Measurements from ENCODE around the gene CSRP1.
"Not testable (repeated sequence)": the region's sequence is repeated elsewhere in the genome, so short reads cannot be mapped to it uniquely, and the experiment has no call there.

Gene CSRP1

DNA sequence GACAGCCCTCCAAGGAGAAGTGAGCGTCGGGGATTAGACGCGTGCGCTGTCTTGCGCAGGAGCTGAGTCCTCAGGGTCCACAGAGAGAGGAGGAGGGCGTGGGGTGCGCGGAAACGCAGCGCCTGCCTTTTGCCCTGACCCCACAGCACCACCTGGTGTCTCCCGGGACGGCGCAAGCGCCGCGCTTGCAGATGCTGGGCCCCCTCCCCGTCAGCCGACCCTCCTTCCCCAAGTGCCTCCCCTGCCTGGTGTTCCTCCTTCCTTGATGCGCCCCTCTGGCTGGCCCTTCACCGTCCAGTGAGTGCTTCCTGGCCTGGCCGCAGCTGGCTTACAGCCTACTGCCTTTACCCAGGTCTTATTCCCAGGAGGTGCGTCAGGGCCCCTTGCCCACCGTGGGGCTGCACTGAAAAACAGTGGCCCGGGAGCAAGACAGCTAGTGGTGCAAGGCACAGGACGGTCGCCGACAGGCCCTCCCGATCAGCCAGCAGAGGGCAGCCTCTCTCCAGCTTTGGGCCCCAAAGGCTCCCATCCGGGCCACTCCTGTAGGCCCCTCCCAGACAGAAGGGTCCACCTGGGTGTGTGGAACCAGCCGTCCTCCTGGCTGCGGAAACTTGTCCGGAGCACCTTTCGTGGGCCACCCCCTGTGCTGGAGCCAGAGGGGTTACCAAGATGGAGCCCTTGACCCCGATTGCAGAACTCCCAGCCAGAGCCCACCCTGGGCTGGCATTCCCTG lies 25.0 kb downstream of the CSRP1 start:
- peak in 56 of 58 donors; percentile 25 to 89 (median 77) for DNase-seq

DNA sequence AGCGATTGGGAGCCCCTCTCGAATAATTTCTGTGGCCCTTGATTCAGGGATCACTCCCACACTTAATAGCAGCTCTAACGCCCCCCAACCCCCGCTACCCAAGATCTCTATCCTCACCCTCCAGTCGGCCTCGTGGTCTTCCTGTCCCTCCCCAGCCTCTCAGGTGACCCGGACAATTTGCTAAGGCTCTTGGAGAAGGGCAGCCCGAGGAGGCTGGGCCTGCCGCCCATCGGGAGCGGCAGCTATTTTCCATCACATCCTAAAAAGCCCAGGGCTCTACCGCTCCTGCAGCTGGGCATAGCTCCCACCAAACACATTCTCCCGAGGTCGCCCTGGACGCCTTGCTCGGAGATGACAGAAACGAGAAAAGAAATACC lies 25.9 kb downstream of the CSRP1 start:
- DNase-seq = no peak

DNA sequence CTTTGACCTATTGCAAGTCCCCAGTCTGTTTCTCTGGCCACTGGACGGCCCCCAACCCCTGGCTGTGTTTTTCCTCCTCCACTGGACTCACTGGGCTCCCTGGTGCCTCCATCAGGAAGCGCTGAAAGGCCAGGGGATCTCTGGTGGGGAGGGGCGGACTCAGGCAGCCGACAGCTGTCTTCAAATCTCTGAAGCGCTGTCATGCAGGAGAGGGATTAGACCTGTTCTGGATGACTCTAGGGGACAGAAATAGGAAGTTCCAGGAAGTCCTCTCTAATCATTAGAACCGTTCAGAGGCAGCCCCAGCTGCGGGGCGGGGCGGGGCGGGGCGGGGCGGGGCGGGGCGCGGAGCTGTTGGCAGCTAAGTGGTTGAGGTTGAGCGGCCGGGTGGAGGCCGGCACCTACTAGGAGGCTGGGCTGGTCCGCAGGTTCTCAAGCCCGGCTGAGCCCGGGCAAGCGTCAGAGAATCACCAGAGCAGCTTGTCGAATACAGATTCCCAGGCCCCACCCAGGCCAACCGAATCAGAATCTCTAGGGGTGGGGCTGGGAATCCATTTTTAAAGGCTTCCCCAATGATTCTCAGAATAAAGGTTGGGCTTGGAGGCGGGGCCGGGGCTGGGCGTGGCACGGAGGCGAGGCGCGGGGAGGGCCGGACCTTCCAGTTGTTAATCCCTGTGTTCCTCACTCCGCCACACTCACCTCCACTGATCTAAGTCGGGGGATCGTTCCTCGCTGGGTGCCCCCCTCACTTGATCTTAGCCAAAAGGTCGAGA lies 26.5 kb downstream of the CSRP1 start:
- peak in 22 of 58 donors; percentile 17 to 67 (median 38) for DNase-seq

DNA sequence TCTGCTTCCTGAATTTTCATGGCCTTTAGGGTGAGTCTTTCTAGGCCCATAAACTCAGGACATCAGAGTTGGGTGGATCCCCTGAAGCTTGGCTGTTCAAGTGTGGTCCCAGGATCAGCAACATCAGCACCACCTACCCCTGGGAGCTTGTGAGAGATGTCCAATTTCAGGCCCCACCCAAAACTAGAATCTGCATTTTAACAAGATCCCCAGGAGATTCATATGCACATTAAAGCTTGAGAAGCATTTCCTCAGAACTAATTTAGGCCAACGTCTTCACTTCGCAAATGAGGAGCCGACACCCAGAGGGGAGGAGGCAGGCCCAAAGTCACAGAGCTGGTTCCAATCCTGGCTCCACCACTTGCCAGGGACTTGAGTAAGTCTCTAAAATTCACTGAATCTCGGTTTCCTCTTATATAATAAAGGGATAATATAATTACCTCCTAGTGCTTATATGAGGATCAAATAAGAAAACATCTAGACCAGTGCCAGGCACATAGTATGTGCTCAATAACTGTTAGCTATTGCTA lies 27.7 kb downstream of the CSRP1 start:
- DNase-seq = no peak

DNA sequence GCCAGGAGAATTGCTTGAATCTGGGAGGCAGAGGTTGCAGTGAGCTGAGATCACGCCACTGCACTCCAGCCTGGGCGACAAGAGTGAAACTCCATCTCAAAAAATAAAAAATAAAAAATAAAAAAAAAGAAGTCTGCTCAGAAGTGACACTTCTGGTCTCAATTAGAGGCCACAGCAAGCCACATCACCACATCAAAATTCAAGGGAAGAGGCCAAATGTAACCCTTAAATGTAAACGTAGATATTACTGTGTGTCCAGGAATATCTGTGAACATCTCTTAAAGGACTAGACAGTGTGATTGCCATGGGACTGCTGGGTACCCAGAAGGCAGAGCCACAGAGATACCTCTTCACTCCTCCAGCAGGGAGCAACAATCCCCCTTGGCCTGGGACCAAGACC lies 28.3 kb downstream of the CSRP1 start:
- DNase-seq = not testable (repeated sequence)

DNA sequence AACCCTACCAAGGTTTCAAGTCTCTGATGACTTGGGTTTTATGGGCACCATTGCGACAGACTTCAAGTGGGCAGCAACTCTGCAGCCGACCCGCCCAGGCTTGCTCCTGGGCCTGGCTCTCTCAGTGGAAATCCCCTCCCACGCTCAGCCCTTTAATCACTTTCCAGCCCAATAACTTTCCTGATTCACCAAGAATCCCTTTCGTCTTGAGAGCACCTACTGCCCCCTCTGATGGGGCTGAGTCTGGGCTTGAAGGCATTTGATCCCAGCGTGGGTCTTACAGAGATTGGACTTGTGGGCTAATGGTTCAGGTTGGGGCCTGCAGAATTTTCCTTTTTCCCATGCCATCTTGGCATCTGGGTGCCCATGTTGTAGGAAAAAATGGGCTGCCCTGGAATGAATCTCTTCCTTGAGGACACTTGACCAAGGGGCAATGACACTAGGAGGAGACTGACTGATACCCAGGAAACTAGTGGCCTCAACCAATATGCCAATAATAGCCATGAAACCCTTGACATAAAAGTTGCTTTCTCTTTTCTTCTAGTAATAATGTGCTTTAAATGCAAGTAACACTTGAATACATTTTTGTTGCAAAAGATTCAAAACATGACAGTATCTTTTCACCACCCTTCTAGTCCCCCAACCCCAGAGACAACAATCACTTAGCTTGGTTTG lies 30.1 kb downstream of the CSRP1 start:
- no peak for DNase-seq

DNA sequence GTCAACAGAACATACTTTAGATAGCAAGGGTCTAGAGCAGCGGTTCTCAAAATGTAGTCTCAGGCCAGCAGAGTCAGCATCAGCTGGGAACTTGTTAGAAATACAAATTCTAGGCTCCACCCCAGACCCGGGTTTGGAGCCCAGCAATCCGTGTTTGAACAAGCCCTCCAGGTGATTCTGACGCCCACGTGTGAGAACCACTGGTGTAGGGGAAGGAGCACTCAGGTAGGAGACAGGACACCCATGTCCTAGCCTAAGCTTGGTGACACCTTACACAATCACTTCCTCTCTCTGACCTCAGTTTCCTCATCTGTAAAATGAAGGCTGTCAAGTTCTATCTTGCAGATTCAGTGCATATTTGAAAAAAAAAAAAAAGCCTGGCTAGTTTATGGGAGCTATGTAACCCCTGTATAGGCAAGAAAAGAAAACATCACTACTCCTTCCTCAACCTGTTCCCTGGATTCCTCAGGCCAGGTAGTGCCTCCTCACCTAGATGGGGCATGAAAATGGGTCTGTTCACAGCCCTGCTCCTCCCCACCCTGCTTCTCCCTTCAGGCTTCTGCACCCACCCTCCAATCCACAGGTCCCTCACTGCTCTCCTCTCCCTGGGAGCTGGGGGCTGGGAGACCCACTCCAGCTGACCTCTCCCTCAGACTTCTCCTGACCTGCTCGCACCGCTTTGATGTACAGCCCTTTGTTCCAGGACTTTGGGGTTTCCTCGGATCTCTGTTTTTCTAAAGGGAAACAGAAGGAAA lies 30.8 kb downstream of the CSRP1 start:
- no peak for DNase-seq

DNA sequence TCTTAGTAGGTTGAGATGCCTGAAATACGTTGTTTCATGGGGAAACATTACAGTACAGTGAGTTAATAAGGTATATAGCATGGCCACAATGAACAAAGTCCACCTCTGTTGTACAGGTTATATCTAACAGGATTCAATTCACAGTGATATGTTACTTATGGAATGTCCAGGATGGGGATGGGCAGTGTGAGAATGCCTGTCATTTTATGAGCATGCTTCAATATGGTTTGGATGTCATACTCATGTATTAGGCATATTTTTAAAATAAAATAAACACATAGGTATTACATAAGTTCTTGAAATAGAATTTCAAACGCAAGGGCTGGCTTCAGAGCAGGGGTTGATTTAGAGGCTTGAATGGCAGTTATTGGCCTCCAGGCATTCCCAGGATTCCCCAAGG lies 31.8 kb downstream of the CSRP1 start:
- no peak for DNase-seq

DNA sequence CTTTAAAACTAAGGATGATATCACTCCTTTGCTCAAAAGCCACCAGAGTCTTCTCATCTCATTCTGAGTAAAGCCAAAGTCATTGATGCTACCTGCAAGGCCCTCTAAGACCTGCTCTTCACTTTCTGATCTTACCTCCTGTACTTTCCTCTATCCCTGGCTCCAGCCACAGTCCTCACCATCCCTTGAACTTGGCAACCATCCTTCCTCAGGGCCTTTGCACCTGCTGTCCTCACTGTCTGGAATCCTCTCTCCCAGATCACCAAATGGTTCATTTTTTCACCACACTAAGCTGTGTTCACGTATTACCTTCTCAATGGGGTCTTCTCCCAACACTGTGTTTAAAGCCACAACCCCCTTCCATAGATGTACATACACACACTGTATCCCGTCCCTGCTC lies 33.6 kb downstream of the CSRP1 start:
- no peak for DNase-seq

DNA sequence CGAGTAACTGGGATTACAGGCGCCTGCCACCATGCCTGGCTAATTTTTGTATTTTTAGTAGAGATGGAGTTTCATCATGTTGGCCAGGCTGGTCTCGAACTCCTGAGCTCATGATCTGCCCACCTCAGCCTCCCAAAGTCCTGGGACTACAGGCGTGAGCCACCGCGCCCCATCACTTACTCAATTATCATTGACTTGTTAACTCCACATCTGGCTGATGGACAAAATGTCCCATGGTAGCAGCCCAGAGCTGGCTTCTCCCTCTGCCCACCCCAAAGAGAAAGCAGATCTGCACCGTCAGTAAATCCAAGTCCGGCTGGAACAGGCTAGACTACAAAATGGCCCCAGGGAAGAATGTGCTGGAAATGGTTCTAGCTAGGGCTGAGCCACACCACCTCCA lies 34.6 kb downstream of the CSRP1 start:
- DNase-seq = not testable (repeated sequence)

DNA sequence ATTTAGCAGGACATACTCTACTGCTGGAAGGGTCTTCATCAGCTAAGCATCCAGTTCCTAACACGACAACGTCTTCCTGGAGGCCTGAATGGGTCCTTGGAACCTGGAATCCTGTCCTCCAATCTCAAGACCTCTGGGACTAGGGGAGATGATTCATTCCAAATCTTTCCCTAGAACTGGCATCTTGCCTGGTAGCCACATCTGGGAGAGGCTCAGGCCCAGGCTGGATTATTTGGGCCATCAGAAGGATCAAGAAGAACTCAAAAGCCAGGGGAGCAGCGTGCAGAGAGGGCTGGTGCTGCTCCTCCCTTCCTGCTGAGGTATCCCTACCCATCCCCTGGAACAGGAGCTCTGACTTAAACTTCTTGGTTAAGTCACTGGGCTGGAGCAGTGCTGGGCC lies 35.2 kb downstream of the CSRP1 start:
- DNase-seq = no peak

DNA sequence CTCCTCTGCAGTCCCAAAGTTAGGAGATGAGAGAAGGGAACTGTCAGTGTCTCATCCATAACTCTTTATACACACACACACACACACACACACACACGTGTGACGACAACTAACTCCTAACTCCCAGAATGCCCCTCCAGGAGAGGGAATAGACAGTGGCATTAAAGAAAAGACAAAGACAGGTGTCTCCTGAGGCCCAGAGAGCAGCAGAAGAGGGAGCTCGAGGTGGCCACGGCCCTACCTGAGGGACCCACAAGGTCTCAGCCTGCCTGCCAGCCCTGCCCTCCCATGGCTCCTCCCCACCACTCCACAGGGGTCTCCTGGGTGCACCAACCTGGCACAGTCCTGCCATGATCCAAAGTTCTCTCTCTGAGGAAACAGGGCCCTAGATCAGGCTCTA lies 36.3 kb downstream of the CSRP1 start:
- DNase-seq = no peak

DNA sequence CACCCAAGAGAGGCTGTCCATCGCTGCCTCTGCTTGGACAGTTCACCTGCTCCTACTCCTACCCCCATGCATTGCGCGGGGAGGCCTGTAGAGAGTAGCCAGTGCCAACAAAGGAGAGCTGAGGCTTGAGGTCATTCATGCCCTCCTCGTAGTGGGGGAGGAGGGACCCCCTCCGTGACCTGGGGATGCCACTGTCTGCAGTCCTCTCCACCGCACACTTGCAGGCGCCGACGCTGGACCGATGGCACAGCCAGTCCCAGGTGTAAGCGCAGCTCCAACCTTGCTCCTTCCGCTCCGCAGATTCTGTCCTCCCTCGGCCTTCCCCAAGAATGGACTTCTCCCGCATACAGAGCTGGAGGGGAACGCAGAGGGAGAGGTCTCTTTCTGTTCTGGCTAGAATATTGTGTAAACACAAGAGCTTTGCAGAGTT lies 37.3 kb downstream of the CSRP1 start:
- no peak for DNase-seq

DNA sequence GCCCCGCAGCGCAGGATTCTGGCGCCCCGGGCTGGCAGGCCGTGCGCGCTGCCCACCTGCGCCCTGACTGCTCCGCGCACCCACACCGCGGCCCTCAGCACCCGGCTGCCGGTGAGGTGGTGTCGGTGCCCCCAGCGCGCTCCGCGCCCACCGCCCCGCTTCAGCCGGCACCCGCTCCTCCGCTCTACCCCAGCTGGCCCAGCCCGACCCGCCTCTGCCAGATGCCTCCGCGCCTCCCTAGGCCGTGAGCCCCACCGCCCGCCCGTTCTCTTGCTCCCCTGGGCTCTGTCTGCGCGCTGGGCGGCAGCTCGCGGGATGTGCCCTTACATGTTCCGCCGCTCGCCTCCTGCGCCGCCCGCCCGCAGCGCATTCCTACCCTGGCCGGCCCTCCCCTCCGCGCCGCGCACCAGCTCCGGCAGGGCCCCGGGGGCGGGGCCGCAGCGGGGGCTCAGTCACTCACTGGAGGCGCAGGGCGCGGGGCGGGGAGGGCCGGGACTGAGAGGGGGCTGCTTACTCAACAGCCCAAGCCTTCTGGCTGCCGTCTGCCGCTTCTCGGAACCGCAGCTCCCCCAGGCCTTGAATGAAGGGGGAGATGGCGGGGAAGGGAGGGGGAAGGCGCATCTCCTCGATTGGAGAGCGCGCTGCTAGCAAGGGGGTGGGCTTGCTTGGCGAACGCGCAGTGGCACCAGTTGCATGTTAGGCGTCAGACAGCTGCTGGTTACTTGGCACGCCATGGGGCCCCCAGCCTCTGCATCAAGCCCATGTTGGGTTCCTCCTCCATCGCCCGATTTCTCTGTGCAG lies 37.9 kb downstream of the CSRP1 start, which contains the start of gene PHLDA3:
Gene PHLDA3 (minus strand): TSS at position 345 of the 801 bp plus-strand sequence. CDS start 402 bp downstream, outside the sequence.
- peak in 56 of 58 donors; percentile 29 to 94 (median 80) for DNase-seq

DNA sequence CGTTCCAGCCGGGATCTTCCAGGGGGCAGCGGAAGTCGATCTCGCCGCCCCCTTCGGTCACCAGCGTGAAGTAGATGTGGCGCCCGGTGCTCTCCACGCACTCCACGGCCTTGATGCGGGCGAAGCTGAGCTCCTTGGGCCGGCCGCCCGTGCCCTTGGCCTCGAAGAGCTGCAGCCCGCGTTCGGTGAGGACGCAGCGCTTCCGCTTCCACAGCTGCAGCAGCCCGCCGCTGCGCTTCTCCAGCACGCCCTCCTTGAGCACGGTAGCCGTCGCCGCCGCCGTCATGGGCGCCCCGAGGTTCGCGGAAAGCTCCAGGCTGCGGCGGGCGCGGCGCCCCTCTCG lies 38.5 kb downstream of the CSRP1 start:
- DNase-seq = peak in 14 of 58 donors; percentile 17 to 68 (median 50)

DNA sequence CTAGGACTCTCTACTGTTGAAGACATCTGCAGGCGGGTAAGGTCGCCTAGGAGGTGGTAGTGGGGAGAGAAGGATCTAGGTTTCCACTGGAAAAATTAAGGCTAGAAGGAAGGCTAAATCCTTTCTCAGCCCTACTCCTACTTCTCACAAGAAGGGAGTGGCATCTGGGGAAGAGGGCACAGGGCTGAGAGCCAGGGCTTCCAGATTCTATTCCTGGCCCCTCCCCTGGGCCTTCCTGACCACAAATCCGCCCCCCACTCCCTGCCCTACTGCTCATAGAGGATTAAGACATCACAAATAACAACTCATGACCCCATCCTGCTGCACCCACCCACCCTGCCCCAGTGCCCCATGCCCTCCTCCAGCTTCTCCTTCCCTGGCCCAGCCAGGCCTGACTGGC lies 40.4 kb downstream of the CSRP1 start:
- no peak for DNase-seq

DNA sequence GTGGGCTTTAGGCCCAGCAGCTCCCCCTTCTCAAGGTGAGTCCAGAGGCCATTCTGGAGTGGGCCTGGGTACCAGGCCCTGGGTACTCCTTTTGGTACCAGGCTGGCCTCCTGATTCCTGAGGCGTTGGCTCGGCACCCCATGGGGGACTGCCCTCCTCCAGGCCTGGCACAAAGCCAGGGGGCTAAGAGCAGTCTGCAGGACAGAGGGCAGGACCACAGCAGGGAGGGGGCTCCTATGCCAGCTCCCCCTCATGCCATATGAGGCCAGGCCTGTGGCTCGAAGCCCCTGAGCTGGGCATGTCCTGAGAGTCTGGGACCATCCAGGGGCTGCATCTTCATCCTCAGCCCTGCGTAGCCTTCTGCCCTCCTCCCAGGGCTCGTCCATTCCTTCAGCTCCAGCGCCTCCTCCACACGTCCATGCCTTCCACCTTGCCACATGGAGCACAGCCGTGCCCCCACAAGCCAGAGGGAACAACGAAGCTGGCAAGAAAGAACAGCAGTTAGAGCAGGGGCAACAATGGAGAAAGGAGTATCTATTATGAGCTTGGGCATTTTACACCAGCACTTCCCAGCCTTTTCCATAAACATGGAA lies 41.1 kb downstream of the CSRP1 start:
- DNase-seq = no peak

DNA sequence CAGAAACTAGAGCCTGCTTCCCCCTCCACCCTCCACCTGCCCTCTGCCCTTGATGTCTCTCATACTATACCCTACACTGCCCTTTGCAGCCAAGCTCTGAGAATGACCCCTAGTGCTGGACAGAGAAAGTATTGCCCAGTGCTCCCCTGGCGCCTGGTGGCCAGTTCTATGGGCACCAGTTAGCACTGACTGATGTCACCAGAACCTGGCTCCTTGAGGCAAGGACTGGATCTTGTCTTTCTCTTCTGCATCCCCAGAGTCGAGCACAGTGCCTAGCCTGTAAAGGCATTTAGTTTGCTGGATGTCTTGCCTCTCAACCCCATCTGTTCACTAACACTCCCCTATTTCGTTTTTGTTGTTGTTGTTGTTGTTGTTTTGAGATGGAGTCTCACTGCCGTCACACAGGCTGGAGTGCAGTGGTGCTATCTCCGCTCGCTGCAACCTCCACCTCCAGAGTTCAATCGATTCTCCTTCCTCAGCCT lies 43.8 kb downstream of the CSRP1 start:
- peak in 36 of 58 donors; percentile 7 to 81 (median 45) for DNase-seq

DNA sequence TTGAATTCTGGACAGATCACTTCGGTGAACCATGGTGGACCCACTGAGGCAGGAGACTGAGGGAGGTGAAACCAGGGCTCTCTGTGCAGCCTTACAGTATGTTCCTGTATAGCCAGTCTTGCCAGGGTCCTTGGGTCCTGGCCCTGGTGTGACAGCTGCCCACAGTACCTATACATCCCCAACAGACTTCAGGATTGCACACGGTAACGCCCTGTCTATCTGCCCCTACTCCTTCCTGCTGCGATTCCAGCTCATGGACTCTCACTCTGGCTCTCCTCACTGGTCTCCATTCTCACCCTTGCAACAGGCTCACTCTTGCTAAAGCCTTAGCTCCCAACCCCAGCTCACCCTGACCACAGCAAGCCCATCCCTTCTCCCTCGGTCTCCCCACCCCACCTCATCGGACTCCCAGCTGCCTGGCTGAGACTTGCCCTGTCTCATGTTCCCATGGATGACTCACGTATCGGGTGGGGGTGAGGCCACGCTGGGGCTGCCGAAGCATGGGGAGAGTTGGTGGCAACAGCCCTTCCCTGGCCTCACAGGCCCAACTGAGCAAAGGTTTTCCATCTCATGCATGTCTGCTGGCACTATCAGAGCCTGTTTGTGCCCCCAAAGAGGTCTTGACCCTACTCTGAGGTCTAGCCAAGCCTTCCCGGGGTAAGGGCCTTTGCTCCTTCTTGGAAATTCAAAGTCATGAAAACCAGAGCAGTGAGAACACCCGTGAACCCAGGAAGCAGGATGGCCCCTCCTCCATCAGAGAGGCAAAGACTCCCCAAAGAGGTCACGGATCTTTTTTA lies 45.1 kb downstream of the CSRP1 start:
- peak in 41 of 58 donors; percentile 15 to 84 (median 48) for DNase-seq
